Parathyroid adenoma (tissue), 2 donors: ENCODE measurements around the gene GIMD1.

Experiments used
- H2AFZ ChIP-seq: fragments of 300-600 bp; sonication (generic); one replicate; pipeline ENCODE4 v1.7.0; 2017; ENCODE audit warnings: antibody characterized with exemption, mild to moderate bottlenecking
- H3K27ac ChIP-seq: fragments of 300-600 bp; sonication (generic); one replicate; pipeline ENCODE4 v1.7.0; 2017
- H3K27me3 ChIP-seq: fragments of 300-600 bp; sonication (generic); one replicate; pipeline ENCODE4 v1.7.0; 2017; ENCODE audit warnings: low read length; ENCODE audit not compliant: control insufficient read depth, insufficient read depth
- H3K36me3 ChIP-seq: fragments of 300-600 bp; sonication (generic); one replicate; pipeline ENCODE4 v1.7.0; 2017; ENCODE audit warnings: low read length; ENCODE audit not compliant: control insufficient read depth, insufficient read depth
- H3K4me1 ChIP-seq: fragments of 300-600 bp; sonication (generic); one replicate; pipeline ENCODE4 v1.7.0; 2017; ENCODE audit warnings: control low read depth
- H3K4me2 ChIP-seq: fragments of 300-600 bp; sonication (generic); one replicate; pipeline ENCODE4 v1.7.0; 2017; ENCODE audit warnings: low read length
- H3K4me3 ChIP-seq: fragments of 300-600 bp; sonication (generic); one replicate; pipeline ENCODE4 v1.7.0; 2017; ENCODE audit warnings: low read depth, low read length
- H3K79me2 ChIP-seq: fragments of 300-600 bp; sonication (generic); one replicate; pipeline ENCODE4 v1.7.0; 2017; ENCODE audit warnings: control low read depth
- H3K9ac ChIP-seq: fragments of 300-600 bp; sonication (generic); one replicate; pipeline ENCODE4 v1.7.0; 2017; ENCODE audit warnings: mild to moderate bottlenecking
- H3K9me3 ChIP-seq: fragments of 300-600 bp; sonication (generic); one replicate; pipeline ENCODE4 v1.7.0; 2017; ENCODE audit warnings: low read length; ENCODE audit not compliant: control insufficient read depth
- CTCF ChIP-seq: fragments of 300-600 bp; sonication (generic); IDR thresholded peaks from one replicate; pipeline ENCODE4 v1.7.0; 2017; ENCODE audit warnings: antibody characterized with exemption, mild to moderate bottlenecking
- donor health status: primary hyperparathyroidism.

The GIMD1 gene

DNA sequence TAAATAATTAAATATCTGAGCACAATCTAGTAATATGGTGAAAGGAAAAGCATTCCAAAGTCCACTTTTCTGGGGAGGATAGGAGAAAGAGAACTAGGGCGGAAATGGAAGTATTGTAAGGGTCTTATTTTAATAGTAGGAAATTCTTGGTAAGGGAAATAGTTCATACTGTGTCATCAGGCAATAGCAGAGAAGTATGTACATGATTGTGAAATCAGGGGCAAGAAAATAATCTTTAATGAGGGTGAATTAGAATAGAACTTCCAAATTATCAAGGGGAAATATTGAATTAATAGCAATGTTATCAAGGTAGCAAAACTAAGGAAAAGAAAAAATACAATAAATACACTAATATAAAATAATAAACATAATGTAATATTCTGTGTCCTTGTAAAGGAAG is 14.8 kb downstream of the GIMD1 start:
- no peaks in the 10 kb centered on the region for H3K36me3 ChIP-seq
- no peaks in the 10 kb centered on the region for H3K9me3 ChIP-seq
- no peak overlapping the region for H3K4me3 ChIP-seq
- H3K27ac ChIP-seq, result no peak overlapping the region
- H3K27me3 ChIP-seq, result no peaks in the 10 kb centered on the region
- TF ChIP-seq CTCF, result no peak
- no peaks in the 10 kb centered on the region for H3K4me1 ChIP-seq
- no peaks in the 10 kb centered on the region for H3K79me2 ChIP-seq
- H2AFZ ChIP-seq, result no peak overlapping the region
- no peak overlapping the region for H3K9ac ChIP-seq
- no peak overlapping the region for H3K4me2 ChIP-seq

DNA sequence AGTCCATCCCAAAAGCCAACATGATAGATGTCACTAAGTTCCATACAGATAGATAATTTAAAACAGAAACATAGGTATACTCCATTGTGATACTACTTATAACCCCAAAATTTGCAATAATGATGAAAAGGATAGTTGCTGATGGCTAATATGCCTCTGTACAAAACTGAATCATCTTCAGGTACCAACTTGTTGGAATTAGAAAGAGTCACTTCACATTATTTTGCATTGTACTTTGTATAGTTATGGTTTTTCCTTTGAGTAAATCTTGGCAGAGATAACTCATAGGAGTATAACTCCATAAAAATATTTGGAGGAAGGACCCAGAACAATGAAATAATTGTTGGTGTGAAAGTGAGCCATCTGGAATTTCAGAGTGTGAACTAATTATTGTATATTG is 17.6 kb downstream of the GIMD1 start:
- H3K79me2 ChIP-seq, result no peaks in the 10 kb centered on the region
- no peak overlapping the region for H2AFZ ChIP-seq
- TF ChIP-seq CTCF, result no peak
- H3K9ac ChIP-seq, result no peak overlapping the region
- no peaks in the 10 kb centered on the region for H3K36me3 ChIP-seq
- no peaks in the 10 kb centered on the region for H3K4me1 ChIP-seq
- H3K27ac ChIP-seq, result no peak overlapping the region
- no peak overlapping the region for H3K4me3 ChIP-seq
- H3K9me3 ChIP-seq, result no peaks in the 10 kb centered on the region
- H3K27me3 ChIP-seq, result no peaks in the 10 kb centered on the region
- H3K4me2 ChIP-seq, result no peak overlapping the region

DNA sequence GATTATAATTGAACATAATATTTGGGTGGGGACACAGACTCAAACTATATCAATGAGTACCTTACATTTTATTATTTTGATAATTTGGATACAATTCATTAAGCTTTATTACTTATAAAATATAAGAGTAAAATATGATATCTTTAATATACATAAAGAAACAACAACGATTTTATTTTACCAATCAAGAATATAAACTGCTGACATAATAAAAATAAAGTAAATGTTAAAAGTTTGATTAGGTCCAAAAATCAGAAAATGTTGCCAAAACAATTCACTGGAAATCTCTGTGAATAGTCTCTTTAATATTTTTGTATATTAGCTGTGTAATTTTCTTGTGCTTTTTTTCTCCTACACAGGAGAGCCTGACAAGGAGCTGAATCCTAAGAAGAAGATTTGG is 21.4 kb downstream of the GIMD1 start:
- Histone ChIP-seq H3K4me2 (no peak overlapping the region), H3K27ac (no peak overlapping the region), H3K79me2 (no peaks in the 10 kb centered on the region), H3K36me3 (no peaks in the 10 kb centered on the region), H3K27me3 (no peaks in the 10 kb centered on the region), H2AFZ (no peak overlapping the region), H3K9ac (no peak overlapping the region), H3K9me3 (no peaks in the 10 kb centered on the region), H3K4me1 (no peaks in the 10 kb centered on the region), H3K4me3 (no peak overlapping the region)
- no peak for TF ChIP-seq CTCF

- Histone ChIP-seq H3K27ac (no peak overlapping the region), H3K27me3 (no peaks in the 10 kb centered on the region), H3K9ac (no peak overlapping the region), H3K4me2 (no peak overlapping the region), H3K4me3 (no peak overlapping the region), H3K79me2 (no peaks in the 10 kb centered on the region), H2AFZ (no peak overlapping the region), H3K9me3 (no peaks in the 10 kb centered on the region), H3K4me1 (no peaks in the 10 kb centered on the region), H3K36me3 (no peaks in the 10 kb centered on the region)
- TF ChIP-seq CTCF, result no peak
Observed at GRCh38 chr4:106344647-106344970, 24.0 kb downstream of the GIMD1 start.

DNA sequence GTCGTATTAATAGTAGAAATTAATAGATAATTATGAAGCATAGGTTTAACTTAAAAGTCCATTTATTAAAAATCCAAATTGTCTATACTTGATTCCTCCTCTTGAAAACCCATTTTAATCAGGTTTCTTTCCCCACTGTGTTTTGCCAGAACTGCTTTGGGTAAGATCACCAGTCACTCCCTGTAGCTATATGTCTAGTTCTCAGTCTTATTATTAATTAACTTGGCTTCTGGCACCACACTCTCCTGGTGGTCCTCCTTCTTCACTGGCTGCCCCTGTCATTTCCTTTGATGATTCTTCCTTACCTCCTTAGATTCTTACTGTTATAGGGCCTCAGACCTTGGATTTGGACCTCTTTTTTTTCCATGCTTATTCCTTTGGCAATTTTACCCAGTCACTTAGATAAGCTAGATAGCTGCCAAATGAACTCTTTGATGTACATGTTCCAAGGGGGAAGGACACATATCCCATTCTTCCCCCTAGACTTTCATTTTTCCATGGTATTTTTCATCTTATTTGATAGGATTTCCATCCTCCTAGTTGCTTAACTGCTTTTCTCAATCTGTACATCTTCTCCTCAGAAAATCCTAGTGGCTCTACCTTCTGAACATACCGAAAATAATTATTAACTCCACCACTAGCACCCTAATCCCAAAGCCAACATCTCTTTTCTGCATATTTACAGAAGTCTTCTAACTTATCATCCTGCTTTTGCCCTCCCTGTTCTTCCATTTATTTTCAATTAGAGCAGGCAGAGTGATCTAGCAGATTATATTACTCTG is 24.5 kb downstream of the GIMD1 start:
- no peak for TF ChIP-seq CTCF
- Histone ChIP-seq H3K36me3 (no peaks in the 10 kb centered on the region), H3K4me3 (no peak overlapping the region), H3K9me3 (no peaks in the 10 kb centered on the region), H3K4me1 (no peaks in the 10 kb centered on the region), H3K27me3 (no peaks in the 10 kb centered on the region), H3K79me2 (no peaks in the 10 kb centered on the region), H3K4me2 (no peak overlapping the region), H2AFZ (no peak overlapping the region), H3K27ac (no peak overlapping the region), H3K9ac (no peak overlapping the region)
